Left lung (tissue), 10 donors: ENCODE measurements around the gene PAAF1. TPM values are rescaled to one million over a fixed set of nuclear protein-coding genes. Genes with fewer than 3 reads are reported as not detected.

Experiments used
- ATAC-seq: fragments of 200-7000 bp; cut with Tn5 transposase; one replicate; pipeline ENCODE4 v1.9.1; 2020; ENCODE audit warnings: moderate library complexity
- DNase-seq, 4 donors: peaks; one replicate each; pipeline ENCODE4 v3.0.0-alpha.2; 2013 to 2020
- H3K27ac ChIP-seq, 2 donors: fragments of 200-600 bp; sonication (generic) in 1 of 2; one replicate each; pipeline versions ENCODE4 v1.5.0 to v1.8.0; 2020 to 2021
- H3K27me3 ChIP-seq, 2 donors: fragments of 200-600 bp; sonication (generic) in 1 of 2; one replicate each; pipeline versions ENCODE4 v1.5.0 to v1.8.0; 2020 to 2021
- H3K36me3 ChIP-seq, 2 donors: fragments of 200-600 bp; sonication (generic) in 1 of 2; one replicate each; pipeline versions ENCODE4 v1.5.0 to v1.8.0; 2020 to 2021
- H3K4me1 ChIP-seq, 2 donors: fragments of 200-600 bp; one replicate each; pipeline ENCODE4 v1.8.0; 2021
- H3K4me3 ChIP-seq, 2 donors: fragments of 200-600 bp; sonication (generic) in 1 of 2; one replicate each; pipeline versions ENCODE4 v1.5.0 to v1.8.0; 2020 to 2021; ENCODE audit warnings: mild to moderate bottlenecking in 1 of 2
- H3K9me3 ChIP-seq, 2 donors: fragments of 200-600 bp; sonication (generic) in 1 of 2; one replicate each; pipeline versions ENCODE4 v1.5.0 to v1.8.0; 2020 to 2021
- intact Hi-C, 2 donors: fragments of 100-400 bp; cut with DNase I; formaldehyde crosslinking; loops; one replicate each; pipeline versions ENCODE4 v1.11.2 to v1.14.2; 2022
- polyA plus RNA-seq, 6 donors: library from polyadenylated mRNA; unstranded; fragments of 120-200 nt; gene quantifications; one replicate each; pipeline ENCODE4 v1.2.1, GENCODE V29; 2013; ENCODE audit not compliant: insufficient read length in 6 of 6
- total RNA-seq, 2 donors: library from RNA; stranded (reverse); fragmentation: NEBNext Ultra II Directional; extraction: Animal tissue kit (Norgen Biotek cat#: 25700); gene quantifications; one replicate each; pipeline ENCODE4 v1.2.1, GENCODE V29; 2021
- TF ChIP-seq, protein P1 (sequence below), 2 donors: fragments of 200-600 bp; sonication (generic) in 1 of 2; IDR thresholded peaks; one replicate each; pipeline versions ENCODE4 v1.5.0 to v1.8.0; 2021; ENCODE audit warnings: antibody characterized with exemption in 2 of 2
- donor health status: DM: no; HTN: yes; CAD: no.
- donor health status: DM: no; HTN: no; CAD: no.

The PAAF1 gene
- total and polyA plus RNA-seq, 8 donors = 13.0 to 47.3 (median 34.3) TPM

DNA sequence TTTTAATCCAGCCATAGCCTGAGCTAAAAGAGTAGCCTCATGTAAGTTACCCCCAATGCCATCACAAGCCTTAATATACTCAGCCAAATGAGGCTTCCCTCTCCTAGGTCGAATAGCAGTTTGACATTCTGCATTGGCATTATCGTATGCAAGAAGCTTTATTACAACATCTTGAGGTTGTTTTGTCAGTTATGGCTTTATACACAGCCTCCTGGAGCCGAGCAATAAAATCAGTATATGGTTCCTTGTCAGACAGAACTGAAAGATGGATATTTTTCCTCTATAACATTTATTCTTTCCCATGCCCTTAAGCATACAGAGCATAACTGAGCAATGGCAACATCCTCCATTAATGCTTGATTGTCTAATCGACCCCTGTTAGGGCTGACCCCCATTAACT lies 68.6 kb downstream of the PAAF1 start:
- no peaks in the 10 kb centered on the region for H3K36me3 ChIP-seq
- no peak for ATAC-seq
- H3K27me3 ChIP-seq = no peaks in the 10 kb centered on the region
- intact Hi-C loops = no loop called here
- H3K4me3 ChIP-seq = no peak overlapping the region
- DNase-seq = no peak
- H3K4me1 ChIP-seq = no peaks in the 10 kb centered on the region
- peaks cover 0 to 3% of the 10 kb centered on the region in 2 donors for H3K9me3 ChIP-seq
- H3K27ac ChIP-seq = no peak overlapping the region
- TF ChIP-seq, protein P1, sequence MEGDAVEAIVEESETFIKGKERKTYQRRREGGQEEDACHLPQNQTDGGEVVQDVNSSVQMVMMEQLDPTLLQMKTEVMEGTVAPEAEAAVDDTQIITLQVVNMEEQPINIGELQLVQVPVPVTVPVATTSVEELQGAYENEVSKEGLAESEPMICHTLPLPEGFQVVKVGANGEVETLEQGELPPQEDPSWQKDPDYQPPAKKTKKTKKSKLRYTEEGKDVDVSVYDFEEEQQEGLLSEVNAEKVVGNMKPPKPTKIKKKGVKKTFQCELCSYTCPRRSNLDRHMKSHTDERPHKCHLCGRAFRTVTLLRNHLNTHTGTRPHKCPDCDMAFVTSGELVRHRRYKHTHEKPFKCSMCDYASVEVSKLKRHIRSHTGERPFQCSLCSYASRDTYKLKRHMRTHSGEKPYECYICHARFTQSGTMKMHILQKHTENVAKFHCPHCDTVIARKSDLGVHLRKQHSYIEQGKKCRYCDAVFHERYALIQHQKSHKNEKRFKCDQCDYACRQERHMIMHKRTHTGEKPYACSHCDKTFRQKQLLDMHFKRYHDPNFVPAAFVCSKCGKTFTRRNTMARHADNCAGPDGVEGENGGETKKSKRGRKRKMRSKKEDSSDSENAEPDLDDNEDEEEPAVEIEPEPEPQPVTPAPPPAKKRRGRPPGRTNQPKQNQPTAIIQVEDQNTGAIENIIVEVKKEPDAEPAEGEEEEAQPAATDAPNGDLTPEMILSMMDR (IDR thresholded peaks at IDR 0.05) = no peak

DNA sequence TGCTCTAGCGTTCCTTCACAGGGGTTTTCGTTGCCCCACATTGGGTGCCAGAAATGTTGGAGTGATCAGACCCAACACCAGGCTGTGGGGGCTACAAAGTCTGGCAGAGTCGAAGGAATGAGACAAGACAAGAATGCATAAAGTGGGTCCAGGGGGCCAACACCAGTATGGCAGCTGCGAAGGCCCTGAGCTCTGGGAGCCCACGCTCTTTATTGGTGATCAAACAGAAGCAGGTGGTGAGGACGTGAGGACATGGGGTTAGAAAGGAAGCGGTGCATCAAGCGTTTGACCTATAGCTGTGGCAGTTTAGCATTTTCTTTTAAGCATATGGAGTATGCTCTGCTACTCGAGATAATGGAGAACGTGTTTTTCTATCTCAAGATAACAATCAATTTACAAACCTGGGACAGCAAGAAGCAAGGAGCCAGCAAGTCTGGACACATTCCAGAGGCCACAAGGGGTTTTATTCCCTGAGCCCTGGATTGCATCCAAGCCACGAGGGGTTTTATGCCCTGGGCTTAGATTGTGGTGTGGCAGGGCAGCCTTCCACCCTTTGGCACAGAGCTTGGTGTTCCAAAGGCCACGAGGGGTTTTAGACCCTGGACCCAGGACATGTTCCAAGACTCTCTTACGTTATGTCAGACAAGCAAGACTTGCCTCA lies 70.1 kb downstream of the PAAF1 start:
- DNase-seq (no peak), ATAC-seq (no peak)
- intact Hi-C loops = no loop called here
- TF ChIP-seq, protein P1 (IDR thresholded peaks at IDR 0.05) = no peak
- H3K27me3 ChIP-seq = no peaks in the 10 kb centered on the region
- H3K4me3 ChIP-seq = no peak overlapping the region
- no peak overlapping the region for H3K27ac ChIP-seq
- no peaks in the 10 kb centered on the region for H3K36me3 ChIP-seq
- H3K4me1 ChIP-seq = no peaks in the 10 kb centered on the region
- H3K9me3 ChIP-seq = no peaks in the 10 kb centered on the region

DNA sequence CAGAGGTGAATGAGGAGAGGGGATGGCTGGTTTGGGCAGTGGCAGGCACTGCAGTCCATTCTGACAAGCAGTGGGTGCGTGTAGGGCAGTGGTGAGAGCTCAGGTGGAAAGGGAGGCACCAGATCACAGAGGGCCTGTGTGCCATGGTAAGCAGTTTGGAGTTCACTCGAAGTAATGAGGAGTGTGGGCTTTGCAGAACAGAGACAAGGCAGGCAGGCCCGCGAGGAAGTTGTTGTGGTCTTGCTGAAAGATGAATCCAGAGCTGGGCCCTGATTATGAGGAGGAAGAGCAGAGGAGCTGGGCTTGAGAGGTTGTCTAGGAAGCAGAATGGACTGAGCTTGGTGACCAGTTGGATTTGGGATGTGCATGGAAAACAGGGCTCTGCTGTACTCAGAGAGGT lies 72.4 kb downstream of the PAAF1 start:
- Histone ChIP-seq H3K36me3 (no peaks in the 10 kb centered on the region), H3K4me3 (no peak overlapping the region), H3K27me3 (no peaks in the 10 kb centered on the region), H3K4me1 (no peaks in the 10 kb centered on the region), H3K9me3 (no peaks in the 10 kb centered on the region), H3K27ac (no peak overlapping the region)
- intact Hi-C loops = no loop called here
- TF ChIP-seq, protein P1 (IDR thresholded peaks at IDR 0.05) = no peak
- ATAC-seq (no peak), DNase-seq (no peak)

DNA sequence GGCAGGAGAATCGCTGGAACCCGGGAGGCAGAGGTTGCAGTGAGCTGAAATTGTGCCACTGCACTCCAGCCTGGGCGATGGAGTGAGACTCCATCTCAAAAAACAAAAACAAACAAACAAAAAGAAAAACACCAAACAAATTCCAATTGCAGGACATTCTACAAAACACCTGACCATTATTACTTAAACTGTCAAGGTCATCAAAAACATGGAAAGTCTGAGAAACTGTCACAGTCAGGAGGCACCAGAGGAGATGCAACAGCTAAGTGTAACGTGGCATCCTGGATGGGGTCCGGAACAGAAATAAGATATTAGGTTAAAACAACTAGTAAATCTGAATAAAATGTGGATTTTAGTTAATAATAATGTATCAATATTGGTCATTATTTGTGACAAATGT lies 73.1 kb downstream of the PAAF1 start:
- DNase-seq (no peak), ATAC-seq (no peak)
- Histone ChIP-seq H3K4me3 (no peak overlapping the region), H3K27me3 (no peaks in the 10 kb centered on the region), H3K27ac (no peak overlapping the region), H3K4me1 (no peaks in the 10 kb centered on the region), H3K9me3 (no peaks in the 10 kb centered on the region), H3K36me3 (no peaks in the 10 kb centered on the region)
- intact Hi-C loops = no loop called here
- TF ChIP-seq, protein P1 (IDR thresholded peaks at IDR 0.05) = no peak

DNA sequence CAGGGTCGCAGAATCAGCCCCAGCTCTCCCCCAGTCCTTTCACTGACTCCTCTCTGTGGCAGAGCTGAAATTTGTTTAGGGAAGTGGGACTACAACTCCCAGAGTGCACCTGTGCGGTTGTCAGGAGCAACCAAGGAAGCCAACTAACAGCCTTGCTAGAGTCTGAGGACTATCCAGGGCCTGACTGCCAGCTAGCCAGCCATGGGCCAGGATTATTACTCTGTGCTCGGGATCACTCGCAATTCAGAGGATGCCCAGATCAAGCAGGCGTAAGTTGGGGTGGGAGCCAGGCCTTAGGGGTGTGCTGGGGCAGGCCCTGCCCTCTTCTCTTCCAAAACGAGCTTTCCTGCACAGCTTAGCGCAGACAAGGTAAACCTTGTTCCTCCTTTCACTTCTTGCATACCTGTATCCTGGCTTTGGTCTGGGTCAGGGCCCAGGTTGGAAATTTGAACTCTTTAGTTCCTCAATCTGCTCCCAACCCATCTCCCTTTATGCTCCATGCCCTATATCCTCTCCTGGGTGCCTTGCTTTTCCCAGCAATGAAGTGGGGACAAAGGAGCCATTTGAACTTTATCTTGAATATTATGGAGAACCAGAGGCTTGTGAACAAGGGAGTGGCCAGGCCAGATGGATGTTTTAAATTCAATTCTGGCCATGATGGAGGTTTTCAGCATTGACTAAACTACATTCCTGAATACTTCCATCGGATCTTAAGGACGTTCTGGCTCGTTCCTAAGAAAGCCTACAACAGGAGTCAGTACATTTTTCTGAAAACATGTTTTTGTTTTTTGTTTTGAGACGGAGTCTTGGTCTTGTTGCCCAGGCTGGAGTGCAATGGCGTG lies 74.3 kb downstream of the PAAF1 start, which contains the start of gene DNAJB13:
DNAJB13 (plus strand) TSS at position 158 of the 842 bp plus-strand sequence; CDS start at position 202, 44 bp downstream.
- H3K4me1 ChIP-seq = no peaks in the 10 kb centered on the region
- TF ChIP-seq, protein P1 (IDR thresholded peaks at IDR 0.05) = no peak
- ATAC-seq (peak; percentile 86), DNase-seq (peak in 2 of 4 donors; percentile 43 to 52)
- no peak within 1 kb of the TSS for H3K4me3 ChIP-seq
- H3K27ac ChIP-seq = no peak within 1 kb of the TSS
- intact Hi-C loops = no loop called here
- H3K9me3 ChIP-seq = no peaks in the 10 kb centered on the region
- H3K27me3 ChIP-seq = no peaks in the 10 kb centered on the region
- no peaks in the 10 kb centered on the region for H3K36me3 ChIP-seq
